SIG-M5 treated with dmso at 0.1 percent for 504 hours (cell line): ENCODE data around the gene CDS2.
"Not testable (repeated sequence)": the region's sequence is repeated elsewhere in the genome, so short reads cannot be mapped to it uniquely, and the experiment has no call there.

Experiments used
- DNase-seq: peaks from one replicate; lab custom pipeline; 2025; ENCODE audit not compliant: unreplicated experiment; lab: John Stamatoyannopoulos, UW

CDS2 gene

DNA sequence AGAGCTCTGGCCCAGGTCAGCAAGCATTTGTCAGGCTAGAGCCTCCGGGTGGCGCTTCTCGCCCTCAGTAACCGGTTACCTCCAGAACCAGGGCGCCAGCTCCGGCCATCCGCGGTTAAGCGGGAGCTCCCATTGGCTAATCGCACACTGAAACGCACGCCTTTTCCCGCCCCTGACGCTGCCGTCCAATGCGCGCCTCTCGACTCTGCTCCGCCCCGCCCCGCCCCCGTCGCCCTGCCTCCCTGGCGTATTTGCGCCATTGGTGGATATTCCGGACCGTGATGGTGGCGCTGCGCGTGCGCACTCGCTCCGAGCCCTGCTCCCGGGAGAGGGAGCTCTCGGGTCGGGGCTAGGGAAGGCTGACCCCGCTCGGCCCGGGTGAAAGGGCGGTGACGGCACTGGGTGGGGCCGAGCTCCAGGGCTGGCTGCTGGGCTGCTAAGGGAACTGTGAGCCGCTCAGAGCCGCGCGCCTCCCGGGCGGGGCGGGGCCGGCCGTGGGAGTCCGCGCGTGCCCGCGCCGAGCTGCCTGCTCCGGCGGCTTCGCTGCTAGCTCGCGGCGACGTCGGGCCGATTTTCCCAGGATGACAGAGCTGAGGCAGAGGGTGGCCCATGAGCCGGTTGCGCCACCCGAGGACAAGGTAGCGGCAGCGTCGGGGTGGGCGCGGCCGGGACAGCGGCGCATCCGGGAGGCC is at the start of gene CDS2:
Gene CDS2 (plus strand): TSS at position 497 of the 692 bp plus-strand sequence. CDS start 85 bp downstream, at position 582.
- peak; percentile 99 for DNase-seq

DNA sequence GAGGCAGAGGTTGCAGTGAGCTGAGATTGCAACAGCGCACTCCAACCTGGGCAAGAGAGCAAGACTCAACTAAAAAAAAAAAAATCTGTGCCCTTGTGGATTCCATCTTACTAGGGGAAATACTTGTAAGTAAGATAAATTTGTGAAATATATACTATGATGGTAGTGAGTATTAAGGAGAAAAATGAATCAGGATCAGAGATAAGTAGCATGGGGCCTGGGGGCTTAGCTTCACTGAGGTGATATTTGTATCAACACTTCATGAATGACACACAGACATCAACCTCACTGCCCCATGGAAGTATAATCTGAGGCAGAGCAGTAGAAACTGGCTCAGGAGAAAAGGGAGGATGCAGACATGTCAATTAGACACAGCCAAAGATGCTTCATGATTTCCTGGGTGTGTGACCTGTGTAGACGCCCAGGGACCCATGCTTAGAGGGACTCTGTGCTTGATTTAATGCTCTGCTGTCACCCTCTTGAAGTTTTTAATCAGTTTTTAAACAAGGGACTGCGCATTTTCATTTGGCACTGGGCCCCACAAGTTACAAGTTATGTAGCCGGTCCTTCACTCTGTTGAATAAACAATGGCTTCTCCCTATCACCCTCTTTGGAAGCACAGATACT is 48.9 kb upstream of the CDS2 start:
- no peak for DNase-seq

DNA sequence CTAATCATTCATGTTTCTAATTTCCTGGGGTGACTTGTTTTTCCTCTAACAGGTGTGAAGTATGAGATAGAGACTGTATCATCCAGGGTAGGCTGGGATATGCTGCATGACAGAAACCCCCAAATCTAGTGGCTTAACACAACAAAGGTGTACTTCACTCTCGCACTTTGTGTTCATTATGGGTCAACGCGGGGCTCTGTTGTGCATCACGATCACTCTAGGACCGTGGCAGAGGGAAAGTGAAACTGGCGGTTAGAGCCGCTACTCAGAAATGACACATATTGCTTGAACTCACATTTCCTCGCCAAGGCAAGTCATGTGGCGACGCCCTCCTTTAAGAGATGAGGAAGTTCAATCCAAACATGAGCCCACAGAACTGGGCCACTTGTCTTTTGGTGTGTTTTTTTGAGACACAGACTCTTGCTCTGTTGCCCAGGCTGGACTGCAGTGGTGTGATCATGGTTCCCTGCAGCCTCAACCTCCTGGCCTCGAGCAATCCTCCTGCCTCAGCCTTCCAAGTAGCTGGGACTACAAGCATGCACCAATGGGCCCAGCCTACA is 48.3 kb upstream of the CDS2 start:
- DNase-seq = peak; percentile 96

DNA sequence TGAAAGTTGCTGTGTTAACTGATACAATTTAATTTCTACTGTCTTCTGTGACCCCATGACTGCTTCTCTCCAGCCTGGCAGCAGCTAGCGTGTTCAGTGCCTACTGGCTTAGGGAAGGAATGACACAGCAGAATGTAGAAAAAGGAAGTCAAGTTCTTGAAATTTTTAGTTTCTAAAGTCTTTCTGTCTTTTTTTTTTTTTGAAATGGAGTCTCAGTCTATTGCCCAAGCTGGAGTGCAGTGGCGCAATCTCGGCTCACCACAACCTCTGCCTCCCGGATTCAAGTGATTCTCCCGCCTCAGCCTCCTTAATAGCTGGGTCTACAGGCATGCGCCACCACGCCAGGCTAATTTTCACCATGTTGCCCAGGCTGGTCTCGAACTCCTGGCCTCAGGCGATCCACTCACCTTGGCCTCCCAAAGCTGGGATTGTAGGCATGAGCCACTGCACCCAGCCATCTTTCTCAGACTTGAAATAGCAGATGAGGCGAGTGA is 46.4 kb upstream of the CDS2 start:
- peak; percentile 99 for DNase-seq

DNA sequence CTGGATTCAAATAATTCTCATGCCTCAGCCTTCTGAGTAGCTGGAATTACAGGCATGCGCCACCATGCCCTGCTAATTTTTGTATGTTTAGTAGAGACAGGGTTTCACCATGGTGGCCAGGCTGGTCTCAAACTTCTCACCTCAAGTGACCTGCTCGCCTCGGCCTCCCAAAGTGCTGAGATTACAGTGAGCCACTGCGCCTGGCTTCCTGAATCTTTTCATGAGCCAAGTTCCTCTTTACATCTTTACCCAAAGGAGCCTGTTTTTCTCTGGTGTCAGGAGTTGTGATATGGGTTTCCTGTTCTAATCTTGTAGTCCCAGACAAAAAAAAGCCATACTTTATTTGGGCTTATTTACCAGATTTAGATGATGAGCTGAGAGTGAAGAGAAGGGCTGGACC is 41.4 kb upstream of the CDS2 start:
- peak; percentile 47 for DNase-seq

DNA sequence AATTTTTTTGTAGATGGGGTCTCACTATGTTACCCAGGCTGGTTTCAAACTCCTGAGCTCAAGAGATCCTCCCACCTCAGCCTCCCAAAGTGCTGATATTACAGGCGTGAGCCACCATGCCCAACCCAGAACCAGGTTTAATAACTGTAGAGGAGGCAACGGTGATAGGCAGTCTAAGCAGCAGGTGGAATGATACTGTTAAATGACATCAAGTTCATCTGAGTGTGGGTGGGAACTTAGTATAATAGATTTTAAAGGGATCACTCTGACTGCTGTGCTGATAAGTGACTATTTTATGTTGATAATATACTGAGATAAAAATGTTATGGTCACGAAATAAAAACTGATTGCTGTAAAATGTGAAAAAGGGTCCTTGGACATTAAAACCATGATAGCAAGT is 38.1 kb upstream of the CDS2 start:
- no peak for DNase-seq

DNA sequence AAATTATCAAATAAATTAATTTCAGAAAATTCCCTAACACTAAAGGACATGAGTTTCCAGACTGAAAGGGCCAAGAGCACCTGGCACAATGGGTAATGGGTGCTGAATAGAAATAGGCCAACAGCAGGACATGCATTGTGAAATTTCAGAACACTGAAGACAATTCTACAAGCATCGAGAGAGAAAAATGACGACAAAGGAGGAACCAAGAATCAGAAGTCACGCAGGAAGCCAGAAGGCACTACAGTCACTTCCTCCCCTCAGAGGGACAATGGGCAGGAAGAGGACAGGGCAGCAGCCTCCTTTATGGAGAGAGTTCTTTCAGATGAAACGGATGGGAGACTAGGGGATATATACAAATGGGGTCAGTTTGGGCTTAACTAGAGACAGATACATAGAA is 36.6 kb upstream of the CDS2 start:
- peak; percentile 93 for DNase-seq

DNA sequence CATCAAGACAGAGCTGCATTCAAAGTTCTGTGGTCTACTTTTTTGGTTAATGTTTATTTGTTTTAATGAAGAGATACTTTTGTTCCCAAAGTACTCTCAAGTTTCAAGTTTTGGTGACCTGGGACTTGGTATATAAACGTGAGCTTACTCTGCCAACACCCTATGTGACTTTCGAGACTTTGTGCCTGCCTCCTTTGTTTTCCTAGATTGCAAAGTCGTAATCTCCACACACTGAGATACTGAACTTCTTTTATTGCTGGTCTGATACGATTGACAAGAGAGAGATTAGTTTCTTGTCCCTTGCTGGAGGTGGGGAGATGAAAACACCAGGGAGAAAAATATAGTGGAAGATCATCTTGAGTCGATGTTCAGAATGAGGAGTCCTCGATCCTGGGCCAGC is 34.9 kb upstream of the CDS2 start:
- DNase-seq = no peak

DNA sequence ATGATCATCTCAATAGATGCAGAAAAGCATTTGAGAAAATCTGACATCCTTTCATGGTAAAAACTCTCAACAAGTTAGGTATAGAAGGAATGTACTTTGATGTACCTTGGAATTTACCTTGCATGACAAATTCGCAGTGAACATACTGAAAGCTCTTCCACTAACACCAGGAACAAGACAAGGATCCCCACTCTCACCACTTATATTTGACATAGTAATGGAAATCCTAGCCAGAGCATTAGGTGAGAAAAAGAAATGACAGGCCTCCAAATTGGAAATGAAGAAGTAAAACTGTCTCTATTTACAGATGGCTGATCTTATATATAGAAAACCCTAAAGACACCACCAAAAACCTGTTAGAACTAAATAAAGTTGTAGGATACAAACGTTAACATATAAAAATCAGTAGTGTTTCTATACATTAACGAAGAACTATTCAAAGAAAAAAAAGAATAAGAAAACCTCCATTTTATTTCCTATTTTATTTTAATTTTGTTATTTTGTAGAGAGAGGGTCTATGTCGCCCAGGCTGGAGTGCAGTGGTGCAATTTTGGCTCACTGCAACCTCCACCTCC is 34.0 kb upstream of the CDS2 start:
- no peak for DNase-seq

DNA sequence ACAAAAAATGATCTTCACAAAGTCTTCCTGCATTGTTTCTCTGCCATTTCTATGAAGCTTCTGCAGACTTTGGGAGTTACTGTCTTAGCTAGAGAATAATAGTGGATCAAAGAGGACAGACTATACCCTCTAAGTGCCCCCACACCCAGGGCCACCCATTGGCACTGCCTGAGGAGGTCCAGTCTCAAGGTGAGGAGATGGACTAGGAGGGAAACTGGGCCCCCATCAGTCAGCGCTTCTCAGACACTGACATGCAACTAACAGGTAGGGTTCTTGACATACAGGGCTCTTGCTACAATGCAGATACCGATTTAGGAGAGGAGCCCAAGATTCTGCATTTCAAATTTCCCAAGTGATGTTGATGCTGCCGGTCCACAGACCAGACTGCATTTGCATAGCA is 31.4 kb upstream of the CDS2 start:
- DNase-seq = no peak

DNA sequence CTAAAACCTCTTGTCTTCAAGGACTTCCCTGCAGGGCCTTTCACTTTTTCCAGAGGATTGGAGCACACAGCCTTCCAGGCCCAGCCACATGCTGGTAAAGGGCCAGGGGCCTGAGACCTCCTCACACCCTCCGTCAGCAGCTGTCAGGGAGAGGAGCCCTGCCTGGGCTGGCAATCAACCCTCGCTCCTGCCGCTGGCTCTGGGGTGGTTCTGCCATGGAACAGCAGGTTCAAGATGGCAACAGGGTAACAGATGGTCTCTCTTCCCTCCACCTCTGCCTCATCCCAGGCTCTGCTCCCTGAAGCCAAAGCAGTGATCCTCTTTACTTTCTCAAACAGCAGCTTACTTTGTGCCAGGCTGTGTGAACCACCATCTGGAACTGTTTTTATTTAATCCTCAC is 30.9 kb upstream of the CDS2 start:
- DNase-seq = no peak

DNA sequence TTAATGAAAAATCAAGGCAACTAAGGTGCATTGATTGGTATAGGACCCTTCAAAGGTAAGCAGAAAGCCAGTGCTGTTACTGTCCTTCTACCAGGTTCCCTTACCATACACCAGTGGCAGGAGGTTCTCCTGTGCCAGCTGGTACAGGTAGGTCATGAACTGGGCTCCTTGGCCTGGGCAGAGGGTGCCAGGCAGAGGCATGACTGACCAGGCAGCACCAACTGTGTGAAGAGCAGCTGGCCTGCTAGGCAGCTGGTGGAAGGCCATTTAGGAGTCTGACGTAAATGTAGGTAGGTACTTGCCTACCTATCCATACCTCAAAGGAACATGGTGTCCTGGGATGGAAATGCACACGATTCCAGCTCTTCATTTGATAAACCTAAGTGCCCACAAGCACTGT is 30.3 kb upstream of the CDS2 start:
- DNase-seq = no peak

DNA sequence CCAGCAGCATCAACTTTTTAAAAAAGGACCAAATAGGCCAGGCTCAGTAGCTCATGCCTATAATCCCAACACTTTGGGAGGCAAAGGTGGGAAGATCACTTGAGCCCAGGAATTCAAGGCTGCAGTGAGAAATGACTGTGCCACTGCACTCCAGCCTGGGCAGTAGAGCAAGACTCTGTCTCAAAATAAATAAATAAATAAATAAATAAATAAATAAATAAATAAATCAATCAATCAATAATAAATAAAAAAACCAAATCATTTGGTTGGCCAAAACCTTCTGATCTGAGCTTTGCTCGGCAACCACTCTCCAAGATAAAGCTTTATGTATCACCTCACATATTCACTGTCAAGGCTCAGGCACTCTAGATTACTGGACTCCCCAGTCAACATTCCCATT is 27.8 kb upstream of the CDS2 start:
- not testable (repeated sequence) for DNase-seq

DNA sequence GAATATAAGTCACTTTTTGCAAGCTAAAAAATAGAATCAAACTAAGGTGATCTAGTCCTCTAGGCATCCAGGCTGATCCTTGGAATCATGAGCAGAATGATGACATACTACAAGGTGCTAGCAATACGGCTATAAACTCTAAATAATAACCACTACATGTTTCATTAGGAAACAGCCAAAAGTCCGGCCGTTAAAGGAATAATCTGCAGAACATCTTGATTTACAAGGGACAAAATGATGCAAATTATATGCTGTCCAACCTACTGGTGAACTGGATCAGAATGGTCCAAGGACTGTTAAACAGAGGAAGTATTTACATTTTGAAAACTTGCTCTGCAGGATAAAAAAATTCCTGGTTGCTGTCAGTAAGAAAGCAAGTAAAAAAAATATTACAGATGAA is 26.9 kb upstream of the CDS2 start:
- not testable (repeated sequence) for DNase-seq

DNA sequence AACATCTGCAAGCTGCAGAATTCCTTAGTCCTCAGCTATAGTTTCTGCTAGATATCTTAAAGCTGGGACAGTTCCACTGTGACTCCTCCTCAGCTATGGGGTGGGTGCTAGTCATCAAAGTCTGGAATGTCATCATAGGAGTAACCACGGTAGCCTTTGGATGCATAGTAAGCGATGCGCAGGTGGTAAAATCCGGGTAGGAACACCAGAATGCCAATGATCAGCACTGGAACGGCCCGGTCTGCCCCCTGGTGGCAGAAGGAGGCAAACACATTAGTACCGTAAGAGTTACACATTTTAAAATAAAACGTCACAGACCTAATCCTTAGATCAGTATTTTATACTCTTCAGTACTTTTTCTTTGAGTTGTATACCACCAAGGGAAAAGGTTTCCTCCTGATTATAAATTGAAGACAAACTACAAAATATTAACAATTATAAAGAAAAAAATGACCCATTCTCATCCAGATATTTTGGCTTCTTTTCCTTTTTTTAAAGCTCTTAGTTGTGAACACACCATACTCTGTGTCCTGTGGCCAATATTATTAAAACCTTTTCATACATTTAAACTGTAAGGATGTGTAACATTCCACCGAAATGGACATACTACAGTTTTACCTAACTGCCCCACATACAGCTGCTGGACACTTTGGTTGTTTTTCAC is 26.0 kb upstream of the CDS2 start:
- DNase-seq = peak; percentile 68

DNA sequence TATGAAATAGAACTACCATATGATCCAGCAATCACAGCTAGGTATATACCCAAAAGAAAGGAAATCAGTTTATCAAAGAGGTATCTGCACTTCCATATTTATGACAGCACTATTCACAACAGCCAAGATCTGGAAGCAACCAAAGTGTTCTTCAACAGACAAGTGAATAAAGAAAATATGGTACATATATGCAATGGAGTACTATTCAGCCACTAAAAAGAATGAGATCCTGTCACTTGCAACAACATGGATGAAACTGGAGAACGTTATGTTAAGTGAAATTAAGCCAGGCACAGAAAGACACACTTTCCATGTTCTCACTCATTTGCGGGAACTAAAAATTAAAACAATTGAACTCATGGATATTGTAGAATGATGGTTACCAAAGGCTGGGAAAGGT is 22.3 kb upstream of the CDS2 start:
- DNase-seq = no peak

DNA sequence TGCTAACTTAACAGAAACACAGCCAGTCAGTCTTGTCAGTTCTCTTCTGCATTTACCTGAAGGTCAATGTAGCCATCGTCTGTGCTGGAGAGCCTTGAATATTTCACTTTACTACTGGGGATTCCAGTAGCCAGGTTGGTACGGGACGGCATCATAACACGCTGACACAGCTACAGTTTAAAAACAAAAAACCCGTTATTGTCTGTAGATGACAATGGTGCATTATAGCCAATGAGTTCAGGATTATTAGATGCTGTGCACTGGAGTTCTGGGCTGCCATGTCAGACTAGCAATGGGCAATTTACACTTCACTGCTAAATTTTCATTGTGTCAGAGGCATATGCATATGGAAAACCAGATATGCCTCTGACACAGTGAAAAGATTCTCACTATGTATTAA is 17.5 kb upstream of the CDS2 start:
- DNase-seq = no peak

DNA sequence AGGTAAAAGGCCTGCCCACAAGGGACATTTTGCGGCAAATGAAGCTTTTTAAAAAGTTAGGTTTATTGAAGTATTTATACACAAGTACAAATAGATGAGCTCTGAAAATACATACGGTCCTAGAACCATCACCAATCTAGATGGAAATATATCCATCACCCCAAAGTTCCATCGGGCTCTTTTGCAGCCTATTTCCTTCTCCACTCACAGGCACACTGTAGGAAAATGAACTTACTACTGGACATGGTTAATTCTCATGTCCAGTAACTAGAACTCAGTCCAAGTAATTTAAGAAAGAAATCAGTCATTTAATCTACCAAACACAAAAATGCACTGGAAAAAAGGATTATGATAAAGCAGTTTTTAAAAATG is 13.2 kb upstream of the CDS2 start:
- no peak for DNase-seq

DNA sequence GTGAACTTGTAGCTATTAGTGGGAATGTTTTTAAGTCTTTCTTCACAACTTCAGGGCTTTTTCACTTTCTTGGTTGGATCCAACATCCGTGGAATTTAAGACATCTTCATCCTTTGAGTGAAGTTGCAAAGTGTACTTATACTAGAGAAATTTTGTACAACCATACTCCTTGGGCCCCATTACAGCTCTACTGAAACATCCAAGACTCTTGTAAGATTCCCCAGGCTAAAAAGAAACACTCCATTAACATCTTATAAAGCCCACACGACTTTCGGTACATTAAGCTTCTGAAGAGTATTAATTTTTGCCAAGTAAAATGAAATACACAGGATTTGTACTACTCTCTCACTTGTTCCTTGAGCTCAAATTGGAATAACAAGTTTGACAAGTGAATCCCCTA is 12.4 kb upstream of the CDS2 start:
- no peak for DNase-seq

DNA sequence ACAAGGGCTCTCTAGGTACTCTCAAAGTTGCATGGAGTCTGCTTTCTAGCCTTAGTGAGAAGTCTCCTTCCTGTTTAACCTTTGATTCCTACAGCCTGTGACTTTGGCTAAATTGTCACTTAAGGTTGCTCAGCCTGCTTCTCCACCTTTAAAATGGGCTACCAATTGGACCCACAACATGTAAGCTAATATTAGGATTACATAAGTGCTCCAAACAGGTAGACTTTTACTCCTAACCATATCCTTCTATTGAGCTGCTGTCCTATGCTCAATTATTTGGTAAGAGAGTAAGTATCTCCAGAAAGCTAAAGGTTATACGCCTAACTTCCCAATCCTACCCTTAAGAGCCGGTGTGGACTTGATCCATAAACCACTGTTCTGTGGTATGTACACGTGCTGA is 9.9 kb upstream of the CDS2 start:
- no peak for DNase-seq

DNA sequence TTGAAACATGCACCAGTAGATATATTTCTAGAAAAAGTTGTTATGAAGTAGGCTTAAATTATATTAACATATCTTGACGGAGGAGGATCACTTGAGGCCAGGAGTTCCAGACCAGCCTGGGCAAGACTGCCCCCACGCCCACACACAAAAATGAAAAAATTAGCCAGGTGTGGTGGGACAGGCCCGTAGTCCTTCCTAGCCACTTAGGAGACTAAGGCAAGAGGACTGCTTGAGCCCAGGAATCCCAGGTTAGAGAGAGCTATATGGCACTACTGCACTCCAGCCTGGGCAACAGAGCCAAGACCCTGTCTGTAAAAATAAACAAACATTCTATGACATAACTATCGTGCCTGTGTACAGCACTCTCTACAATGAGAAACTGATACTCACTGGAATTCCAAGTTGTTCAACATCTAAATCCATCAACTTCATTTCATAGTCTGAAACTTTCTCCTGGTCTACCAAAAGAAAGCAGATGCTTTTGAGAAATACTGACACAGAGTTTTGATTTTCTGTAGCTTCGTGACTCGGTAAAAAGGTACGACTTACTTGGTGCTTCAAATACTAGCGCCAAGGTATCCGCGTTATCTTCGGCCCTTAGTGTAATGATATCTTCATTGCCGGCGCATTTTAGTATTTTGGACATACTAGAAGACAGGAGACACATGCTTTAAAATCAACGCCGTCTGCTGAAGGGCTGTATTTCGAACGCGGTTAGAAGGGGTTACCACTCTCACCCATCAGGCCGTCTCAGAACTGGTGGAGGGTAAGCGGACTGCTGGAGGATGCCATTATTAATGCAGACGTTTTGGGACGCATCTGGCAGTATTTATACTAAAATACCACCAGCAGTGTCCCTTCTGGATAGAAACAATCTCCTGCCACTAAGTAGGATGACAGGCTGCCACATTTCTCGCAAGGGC is 8.3 kb upstream of the CDS2 start:
- no peak for DNase-seq
